GM10248 (cell line): ENCODE data around the gene MCC.

ENCODE experiments used
- CTCF ChIA-PET: fragments of 300-600 bp; sonication (Branson Sonifier 250); formaldehyde crosslinking; extraction: SDS; loops from one replicate; lab custom pipeline; 2021; ENCODE audit warnings: antibody characterized with exemption; lab: Yijun Ruan, JAX
- POLR2A ChIA-PET: fragments of 350-650 bp; sonication (Branson Sonifier 250); formaldehyde crosslinking; extraction: SDS; loops from one replicate; lab custom pipeline; 2020; ENCODE audit warnings: antibody characterized with exemption; lab: Yijun Ruan, JAX
- DNase-seq: peaks from one replicate; pipeline ENCODE4 v3.0.0; 2012; ENCODE audit errors: extremely low spot score
- TF ChIP-seq, protein P1 (sequence below): IDR thresholded peaks from 2 replicates; pipeline ENCODE4 v1.5.1; 2012; ENCODE audit warnings: mild to moderate bottlenecking, low read depth; ENCODE audit errors: extremely low read depth, missing control alignments, control extremely low read depth

The MCC gene

DNA sequence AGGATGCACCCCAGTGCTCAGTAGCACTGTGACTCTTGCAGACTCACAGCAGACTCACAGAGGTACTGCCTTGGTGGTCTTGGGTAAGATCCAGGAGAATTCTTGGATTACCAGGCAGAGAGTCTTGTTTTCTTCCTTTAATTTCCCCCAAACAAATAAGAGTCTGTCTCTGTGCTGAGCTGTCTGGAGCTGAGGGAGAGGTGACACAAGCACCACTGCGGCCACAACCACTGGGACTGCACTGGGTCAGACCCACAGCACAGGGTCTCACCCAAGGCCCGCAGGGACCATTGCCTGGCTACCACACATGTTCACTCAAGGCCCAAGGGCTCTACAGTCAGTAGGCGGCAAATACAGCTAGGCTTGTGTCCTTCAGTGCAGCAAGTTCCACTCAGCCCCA is 13.8 kb upstream of the MCC start:
- POLR2A ChIA-PET = no interaction called here
- CTCF ChIA-PET = interaction anchor here (1.0 to 2.3 kb wide), 4 partner anchors 9 to 123 kb away, joined by 3 to 5 read pairs (median 4); partner anchors contain the start of gene YTHDC2
- TF ChIP-seq, protein P1, sequence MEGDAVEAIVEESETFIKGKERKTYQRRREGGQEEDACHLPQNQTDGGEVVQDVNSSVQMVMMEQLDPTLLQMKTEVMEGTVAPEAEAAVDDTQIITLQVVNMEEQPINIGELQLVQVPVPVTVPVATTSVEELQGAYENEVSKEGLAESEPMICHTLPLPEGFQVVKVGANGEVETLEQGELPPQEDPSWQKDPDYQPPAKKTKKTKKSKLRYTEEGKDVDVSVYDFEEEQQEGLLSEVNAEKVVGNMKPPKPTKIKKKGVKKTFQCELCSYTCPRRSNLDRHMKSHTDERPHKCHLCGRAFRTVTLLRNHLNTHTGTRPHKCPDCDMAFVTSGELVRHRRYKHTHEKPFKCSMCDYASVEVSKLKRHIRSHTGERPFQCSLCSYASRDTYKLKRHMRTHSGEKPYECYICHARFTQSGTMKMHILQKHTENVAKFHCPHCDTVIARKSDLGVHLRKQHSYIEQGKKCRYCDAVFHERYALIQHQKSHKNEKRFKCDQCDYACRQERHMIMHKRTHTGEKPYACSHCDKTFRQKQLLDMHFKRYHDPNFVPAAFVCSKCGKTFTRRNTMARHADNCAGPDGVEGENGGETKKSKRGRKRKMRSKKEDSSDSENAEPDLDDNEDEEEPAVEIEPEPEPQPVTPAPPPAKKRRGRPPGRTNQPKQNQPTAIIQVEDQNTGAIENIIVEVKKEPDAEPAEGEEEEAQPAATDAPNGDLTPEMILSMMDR = no peak
- no peak for DNase-seq

DNA sequence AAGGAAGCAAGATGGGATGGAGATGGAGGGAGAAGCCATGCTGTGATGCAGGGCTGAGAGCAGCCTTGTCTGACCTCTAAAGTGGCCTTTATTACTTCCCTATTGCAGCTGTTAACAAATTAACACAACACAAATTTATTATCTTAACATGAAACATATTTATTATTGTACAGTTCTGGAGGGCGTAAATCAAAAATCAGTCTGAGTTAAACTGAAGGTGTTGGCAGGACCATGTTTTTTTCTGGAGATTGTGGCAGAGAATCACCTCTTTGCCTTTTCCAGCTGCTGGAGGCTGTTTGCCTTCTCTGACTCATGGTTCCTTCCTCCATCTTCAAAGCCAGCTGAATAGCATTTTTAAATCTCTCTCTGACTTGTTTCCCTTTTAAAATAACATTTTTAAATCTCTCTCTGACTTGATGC is 7.2 kb upstream of the MCC start:
- DNase-seq = no peak
- CTCF ChIA-PET = no interaction called here
- POLR2A ChIA-PET = no interaction called here
- TF ChIP-seq, protein P1 = no peak

DNA sequence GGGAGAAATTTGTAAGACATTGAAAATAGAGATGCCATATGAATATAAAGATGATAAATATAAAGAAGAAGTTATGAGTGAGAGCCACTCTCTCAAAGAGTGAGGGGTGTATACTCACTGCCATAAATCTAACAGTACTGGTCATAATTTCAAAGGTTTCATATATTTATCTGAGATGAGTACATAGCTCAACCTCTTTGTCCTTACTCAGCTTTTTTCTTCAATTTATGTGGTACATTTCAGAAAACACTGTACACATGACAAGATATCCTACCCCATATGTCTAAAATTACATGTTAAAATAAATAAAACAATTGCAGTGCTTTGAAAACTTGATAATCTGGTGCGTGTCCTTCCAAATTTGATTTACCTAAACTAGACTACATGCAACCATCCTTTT is 5.2 kb upstream of the MCC start:
- TF ChIP-seq, protein P1 = no peak
- ChIA-PET POLR2A (no interaction called here), CTCF (no interaction called here)
- DNase-seq = no peak

DNA sequence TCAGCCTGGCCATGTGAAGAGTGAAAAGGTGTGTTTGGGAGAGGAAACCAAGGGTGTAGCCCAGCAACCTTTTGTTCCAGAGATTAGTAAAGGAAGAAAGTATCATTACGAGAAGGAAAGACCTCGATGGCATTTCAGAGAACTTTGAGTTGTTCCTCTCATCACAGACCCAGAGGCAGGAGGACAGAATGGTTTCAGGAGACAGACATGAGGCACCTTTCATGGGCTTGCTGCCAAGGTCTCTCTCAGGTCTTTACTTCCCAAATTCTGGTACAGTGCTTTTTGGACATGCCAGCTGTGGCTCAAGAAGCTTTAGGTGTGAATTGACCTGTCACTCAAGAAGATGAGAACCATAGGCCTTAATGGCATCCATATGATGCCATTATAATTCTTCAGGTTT is 2.8 kb upstream of the MCC start:
- POLR2A ChIA-PET = no interaction called here
- CTCF ChIA-PET = no interaction called here
- TF ChIP-seq, protein P1 = no peak
- DNase-seq = no peak

DNA sequence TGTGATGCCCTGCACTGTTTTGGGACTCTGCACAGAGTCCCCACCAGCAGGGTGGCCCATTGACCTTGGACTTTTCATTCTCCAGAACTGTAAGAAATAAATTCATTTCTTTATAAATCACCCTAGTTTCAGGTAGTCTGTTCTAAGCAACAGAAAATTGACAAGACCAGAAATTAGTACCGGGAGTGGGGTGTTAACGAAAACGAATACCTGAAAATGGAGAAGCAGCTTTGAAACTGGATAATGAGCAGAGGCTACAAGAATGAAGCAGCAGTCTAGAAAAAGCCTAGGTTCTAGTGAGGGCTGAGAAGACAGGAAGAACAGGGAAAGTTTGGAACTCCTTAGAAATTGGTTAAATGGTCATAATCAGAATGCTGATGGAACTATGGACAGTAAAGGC is 2.1 kb upstream of the MCC start:
- no peak for DNase-seq
- TF ChIP-seq, protein P1 = no peak
- ChIA-PET POLR2A (no interaction called here), CTCF (interaction anchor here (0.7 kb wide), 1 partner anchor 17 kb away, joined by 3 read pairs; no protein-coding TSS in a partner anchor)

DNA sequence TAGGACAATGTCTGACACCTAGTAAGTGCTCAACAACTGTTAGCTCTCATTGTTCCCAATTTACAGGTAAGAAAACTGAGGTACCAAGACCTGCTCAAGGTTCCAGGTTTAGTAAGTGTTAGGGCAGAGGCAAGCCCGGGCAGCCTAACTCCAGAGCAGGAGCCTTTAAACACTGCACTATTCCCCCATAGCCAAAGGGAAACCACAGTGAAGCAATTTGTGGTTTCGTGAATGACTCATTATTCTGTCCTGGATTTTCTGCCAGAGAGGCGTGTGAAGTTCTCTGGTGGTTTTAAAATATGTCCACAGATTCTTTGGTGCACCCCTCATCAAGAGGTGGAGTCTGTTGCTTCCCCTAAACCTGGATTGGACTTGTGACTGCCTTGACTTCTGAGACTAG is 1.0 kb upstream of the MCC start:
- POLR2A ChIA-PET = no interaction called here
- TF ChIP-seq, protein P1 = no peak
- peak; percentile 14 for DNase-seq
- CTCF ChIA-PET = interaction anchor here (0.9 kb wide), 1 partner anchor 48 kb away, joined by 3 read pairs; no protein-coding TSS in a partner anchor

DNA sequence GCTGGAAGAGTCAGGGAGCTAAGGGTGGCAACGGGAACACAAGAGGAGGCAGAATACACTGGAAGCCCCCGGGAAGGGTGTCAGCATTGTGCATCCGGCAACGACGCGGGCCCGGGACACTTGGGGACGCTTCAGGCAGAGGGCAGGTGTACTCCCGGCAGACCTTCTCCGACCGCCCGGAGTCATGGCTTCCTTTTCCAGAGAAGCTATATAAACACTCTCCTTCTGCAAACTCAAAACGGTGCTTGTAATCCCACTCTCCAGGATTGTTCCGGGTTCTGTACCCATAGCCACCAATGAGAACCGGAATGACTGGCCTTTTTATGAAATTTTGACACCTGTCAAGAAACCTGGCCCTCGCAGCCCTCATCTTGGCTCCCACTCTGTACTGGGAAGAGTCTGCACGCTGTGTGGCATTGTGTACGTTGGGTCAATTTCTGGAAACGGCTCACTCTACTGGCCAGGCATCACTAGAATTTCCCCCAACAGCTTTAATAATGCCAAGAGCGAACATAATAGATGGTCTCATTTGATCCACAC is 462 bp upstream of the MCC start:
- POLR2A ChIA-PET = no interaction called here
- DNase-seq = no peak
- TF ChIP-seq, protein P1 = no peak
- CTCF ChIA-PET = interaction anchor here (0.9 kb wide), 2 partner anchors 8 to 48 kb away, joined by 3 read pairs; no protein-coding TSS in a partner anchor
